Midbrain (tissue), 1 donor: ENCODE results near the gene SOHLH2.

Experiments
- DNase-seq: peaks from one replicate; lab custom pipeline; 2025; lab: John Stamatoyannopoulos, UW

The SOHLH2 gene

DNA sequence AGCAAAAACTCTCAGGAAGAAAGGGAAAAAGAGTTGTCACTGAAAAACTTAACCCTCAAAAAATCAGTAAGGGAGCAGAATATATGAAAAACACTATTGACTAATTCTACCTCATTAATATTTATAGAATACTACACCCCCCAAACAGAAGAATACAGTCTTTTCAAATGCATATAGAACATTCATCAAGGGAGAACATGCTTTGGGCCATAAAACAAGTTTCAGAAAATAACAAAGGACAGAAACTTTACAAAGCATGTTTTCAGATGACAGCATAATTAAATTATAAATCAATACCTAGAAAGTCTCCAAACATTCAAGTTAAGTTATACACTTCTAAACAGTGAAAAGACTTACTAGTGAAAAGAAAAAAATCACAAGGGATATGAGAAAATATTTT lies 30.5 kb downstream of the SOHLH2 start:
- DNase-seq = no peak

GRCh38 chr13:36175621-36176020 lies 38.7 kb downstream of the SOHLH2 start:
- no peak for DNase-seq

DNA sequence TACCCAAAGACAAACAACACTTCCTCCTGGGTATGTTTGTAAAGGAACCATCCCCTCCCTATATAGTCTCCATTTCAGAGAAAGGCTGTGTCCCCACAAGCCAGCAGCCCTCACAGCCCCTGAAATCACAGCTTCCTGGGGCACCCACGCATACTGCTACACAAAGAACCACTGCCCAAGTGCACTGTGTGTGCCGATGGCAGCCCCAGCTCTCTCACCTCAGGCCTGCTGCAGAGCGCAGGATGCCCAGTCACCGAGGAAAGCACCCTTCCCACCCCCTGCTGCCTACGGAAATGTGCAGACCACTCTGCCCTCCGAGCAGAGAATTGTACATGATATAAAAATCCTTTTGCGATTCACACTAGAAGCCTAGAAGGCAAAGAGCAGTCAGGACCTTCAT lies 39.4 kb downstream of the SOHLH2 start:
- no peak for DNase-seq

DNA sequence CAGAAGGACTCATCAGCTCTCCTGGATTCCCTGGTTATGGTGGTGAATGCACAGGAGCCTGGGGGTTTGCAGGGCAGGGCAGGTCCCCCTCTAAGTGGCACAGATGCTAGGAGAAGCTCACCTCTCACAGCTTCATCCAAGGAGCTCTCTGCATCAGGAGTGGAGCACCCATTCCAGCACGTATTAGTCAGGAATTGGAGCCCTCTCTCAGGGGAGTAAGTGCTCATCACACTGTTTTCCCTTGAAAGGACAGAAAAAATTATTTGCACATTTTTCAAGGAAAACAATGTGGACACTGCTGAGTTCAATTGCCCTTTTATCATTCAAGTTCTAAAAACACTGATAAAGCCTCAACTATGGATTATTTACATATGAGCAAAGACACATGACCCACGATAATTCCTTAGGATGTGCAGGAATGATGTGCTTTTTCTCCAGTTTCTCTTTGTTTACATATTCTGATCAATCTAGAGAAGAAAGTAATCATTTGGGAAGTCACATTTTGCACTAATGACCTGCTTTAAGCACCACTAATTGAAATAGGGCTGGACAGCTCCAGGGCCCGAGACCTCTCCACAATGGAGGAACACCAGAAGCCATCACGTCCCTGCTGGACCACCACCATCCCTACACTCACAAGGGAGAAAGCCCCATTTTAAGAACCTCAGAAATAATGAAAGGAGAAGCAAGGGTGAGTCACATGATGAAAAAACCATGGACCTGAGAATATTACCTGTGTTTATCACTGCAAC lies 40.6 kb downstream of the SOHLH2 start:
- no peak for DNase-seq

GRCh38 chr13:36166046-36166445 lies 48.3 kb downstream of the SOHLH2 start:
- DNase-seq = no peak

- DNase-seq = no peak
Observed at GRCh38 chr13:36163809-36164308, 50.5 kb downstream of the SOHLH2 start.

DNA sequence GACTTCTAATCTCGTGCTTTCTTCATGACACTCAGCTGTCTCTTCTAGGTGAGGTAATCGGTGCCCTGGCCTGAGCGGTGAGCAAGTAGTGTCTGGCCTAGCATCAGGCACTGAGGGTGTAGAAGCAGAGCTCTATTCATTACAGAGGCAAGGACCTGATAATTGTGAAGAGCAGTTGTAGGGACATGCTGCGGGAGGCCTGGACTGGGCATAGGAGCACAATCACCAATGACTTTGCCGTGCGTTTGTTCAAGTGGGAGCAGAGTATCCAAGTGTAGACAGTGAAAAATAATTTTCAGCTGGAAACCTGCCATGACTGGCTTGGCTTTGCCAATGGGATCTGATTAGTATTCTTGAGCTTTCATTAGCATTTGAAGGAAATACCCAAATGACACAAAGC lies 51.1 kb downstream of the SOHLH2 start:
- DNase-seq = peak; percentile 3

- no peak for DNase-seq
Observed at GRCh38 chr13:36160297-36160696, 54.1 kb downstream of the SOHLH2 start.

DNA sequence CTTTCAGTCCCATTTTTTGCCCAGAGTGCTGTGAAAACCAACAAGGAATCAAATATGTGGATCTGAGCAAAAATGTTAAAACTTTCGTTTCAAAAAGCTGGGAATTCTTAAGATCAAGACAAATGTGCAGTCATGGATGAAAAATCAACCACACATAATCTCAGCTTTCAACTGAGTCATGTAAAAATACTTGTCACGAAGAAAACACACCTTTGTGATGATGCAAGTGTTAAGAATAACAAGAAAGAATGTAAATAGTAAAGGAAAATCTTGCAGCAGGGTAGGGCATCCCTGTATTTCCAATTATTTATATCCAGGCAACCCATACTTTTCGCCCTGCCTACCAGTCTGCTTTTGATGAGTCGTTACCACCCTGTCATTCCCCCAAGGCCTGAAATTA lies 55.7 kb downstream of the SOHLH2 start:
- no peak for DNase-seq

DNA sequence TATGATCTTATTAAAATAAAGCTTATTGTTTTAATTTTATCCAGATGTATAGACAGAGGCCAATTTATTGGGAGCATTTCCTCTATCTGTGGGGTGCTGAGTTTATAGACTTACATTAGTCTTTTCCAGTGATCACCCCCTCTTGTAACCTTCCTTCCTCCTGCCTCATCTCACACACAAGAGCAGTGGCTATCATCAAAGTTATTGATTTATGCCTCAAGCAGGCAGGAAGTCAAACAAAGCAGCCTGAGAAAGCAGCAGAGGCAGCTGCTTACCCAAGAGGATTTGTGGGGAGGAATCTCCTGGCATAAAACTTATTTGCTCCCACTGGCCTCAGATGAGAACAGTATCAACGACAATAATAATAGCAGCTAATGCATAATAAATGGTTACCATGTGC lies 56.9 kb downstream of the SOHLH2 start:
- DNase-seq = no peak

DNA sequence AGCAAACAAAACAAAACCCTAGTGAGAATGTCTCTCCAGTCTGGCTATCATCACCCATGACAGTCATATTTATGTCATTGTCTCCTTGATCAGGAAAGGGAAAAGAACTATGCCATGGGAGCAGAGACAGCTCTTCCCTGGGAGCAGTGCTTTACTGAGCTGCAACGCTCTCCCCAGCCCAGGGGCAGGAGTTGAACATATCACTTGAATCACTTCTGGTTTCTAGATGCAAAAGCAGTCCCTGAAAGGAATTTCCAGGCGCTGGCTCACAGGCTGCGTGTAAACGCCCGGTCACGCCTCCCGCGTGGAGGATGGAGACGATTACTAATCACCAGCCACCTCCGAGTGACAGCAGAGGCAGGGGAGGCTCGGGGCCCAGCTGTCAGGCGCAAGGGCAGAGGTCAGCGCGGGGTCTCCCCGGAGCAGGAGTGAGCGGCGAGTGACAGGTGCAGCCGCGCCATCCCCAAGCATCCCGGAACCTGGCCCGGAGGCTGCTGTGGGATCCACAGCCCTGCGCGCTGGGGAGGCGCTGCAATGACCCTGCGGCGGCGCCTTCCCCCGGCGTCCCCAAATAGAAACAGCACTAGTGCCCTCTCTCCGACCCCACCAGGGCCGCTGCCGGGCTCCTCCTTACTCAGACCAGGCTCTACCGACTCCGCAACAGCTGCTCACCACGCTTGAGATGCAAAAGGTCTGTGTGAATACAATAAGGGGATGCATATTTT lies 59.6 kb downstream of the SOHLH2 start:
- DNase-seq = peak; percentile 24

DNA sequence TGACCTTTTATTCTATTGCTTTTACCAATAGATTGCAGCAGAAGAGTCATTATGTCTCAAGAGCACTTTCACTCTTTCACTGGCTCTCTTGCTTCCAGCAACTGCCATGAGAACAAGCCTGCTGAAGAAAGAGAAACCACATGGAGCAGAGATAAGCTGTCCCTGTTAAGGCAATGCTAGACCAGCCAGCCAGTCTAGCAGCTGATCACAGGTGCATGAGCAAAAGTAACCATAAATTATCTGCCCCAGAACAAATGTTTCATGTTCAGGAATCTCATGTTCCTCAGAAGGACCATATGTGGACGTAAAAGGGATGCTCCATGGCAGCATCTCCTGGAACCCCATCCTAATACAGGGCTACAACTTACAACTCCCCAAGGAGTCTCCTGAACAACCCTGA lies 62.8 kb downstream of the SOHLH2 start:
- no peak for DNase-seq

- DNase-seq = no peak
Observed at GRCh38 chr13:36148446-36148845, 65.9 kb downstream of the SOHLH2 start.

DNA sequence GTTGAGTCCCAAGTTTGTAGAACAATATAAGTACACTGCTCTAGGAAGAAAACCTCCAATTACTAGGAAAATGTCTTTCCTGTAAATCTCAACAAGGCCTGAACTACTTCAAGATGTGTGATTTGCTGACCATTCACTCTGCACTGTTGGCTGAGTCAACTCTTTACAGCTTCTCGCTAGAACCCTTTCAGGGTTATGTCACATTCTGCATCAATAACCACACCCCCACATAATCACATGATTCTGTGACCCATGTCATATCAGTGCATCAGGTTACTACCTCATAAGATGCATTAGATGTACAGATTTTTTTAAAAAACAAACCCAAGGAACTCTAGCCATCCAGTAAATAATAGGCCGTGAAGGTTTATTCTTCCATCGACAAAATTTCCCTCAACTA lies 67.0 kb downstream of the SOHLH2 start:
- DNase-seq = no peak

DNA sequence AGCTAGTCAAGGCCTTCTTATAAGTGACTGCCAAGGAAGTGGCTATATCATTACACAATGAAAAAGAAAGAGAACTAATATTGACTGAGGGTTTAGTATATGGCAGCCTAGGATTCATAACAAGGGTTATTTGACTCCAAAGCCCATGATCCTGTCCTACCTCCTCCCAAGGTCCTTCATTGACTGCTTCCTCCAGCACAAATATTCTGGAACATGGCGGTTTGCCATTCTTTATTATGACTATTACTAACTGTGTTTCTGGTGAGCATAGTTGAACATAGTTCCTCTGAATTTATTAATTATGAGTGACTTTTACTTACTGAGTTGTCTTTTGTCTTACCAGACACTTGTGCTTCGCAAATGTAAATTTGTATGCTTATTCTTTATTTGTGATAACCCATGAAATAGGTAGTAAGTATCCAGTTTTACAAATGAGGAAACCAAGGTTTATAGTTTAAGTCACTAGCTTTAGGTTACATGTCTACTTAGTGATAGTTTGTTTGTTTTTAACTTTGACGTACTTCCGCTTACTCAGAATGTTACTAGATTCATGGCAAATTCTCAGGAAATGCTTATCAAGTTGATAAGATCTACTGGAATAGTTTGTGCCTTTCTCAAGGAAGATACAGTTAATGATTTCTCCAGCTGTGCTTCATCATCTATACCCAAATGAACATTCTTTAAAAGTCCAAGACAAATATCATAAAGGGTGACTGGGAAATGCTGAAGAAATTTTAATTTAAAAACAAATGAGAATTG lies 67.7 kb downstream of the SOHLH2 start:
- DNase-seq = no peak

- DNase-seq = no peak
Observed at GRCh38 chr13:36143738-36144137, 70.6 kb downstream of the SOHLH2 start.

- DNase-seq = no peak
Observed at GRCh38 chr13:36142735-36143134, 71.6 kb downstream of the SOHLH2 start.

DNA sequence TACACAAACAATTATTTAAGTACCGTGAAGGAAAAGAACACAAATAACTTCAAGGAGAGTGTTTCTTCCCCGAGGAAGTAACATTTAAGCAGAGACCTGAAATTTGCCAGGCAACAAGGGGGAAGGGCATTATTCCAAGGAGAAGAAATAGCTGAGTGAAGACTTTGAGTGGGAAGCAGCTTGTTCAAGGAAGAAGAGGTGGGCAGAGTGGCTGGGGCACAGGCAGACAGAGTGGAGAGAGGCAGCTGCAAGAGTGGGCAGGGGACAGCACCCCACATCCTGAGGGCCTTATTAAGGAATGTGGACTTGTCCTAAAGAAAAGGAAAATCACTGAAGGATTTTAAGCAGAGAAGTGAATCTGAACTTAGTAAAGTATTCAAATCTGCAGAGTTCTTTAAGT lies 78.5 kb downstream of the SOHLH2 start:
- no peak for DNase-seq

- DNase-seq = no peak
Observed at GRCh38 chr13:36134632-36135031, 79.7 kb downstream of the SOHLH2 start.

GRCh38 chr13:36133950-36134626 lies 80.3 kb downstream of the SOHLH2 start:
- no peak for DNase-seq

GRCh38 chr13:36132376-36132775 lies 82.0 kb downstream of the SOHLH2 start:
- no peak for DNase-seq

DNA sequence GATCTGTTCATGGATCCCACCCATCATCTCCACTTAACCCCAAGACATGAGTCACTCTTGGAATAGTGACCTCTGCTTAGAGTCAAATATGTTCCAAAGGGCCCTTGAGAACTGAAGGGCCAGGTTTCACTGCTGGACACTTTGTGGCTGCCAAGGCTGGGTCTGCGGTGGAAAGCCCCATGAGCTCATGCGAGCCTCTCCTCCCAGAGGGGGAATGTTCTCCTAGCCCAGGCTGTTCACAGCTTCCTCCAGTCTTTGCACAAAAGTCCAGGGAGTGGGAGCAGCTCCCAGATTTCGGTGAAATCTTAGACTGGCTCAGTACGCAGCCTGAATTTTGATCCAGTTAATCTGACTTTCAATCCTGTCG lies 82.4 kb downstream of the SOHLH2 start:
- no peak for DNase-seq
